NCI-H2029 (cell line): ENCODE data around the gene MAGI1.
"Not testable (repeated sequence)": the region's sequence is repeated elsewhere in the genome, so short reads cannot be mapped to it uniquely, and the experiment has no call there.

Experiments used
- DNase-seq: peaks from one replicate; lab custom pipeline; 2025; lab: John Stamatoyannopoulos, UW

MAGI1 gene

DNA sequence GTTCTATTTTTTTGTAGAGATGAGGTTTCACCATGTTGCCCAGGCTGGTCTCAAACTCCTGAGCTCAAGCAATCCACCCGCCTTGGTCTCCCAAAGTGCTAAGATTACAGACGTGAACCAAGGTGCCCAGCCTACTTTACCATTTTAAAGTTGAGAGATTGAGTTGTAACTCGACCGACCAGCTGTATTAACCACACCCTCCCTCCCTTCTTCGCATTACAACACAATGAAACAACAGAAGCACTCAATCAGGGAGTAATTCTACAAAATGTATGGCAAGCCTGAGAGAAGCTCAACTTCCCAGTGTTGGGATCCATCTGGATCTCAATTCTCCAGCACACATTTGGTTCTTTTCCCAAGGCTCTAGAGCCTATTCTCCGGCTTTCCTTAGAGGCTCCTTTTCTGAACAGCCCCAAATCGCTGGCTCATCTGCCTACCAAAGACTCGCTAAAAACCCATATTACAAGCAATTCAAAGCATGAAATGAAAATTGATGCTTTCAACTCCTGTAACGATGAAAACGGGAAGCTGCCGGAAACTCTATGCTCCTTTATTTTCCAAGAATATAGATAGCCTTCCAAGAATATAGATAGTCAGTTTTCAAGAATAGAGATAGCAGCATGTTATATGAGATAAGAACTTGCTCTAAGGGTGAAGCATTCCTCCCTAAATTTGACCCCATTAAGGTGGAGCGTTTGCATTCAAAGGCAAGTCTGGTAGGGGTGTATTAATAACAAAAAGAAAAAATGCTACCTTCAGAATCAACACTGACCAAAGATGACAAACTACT is 450.9 kb downstream of the MAGI1 start:
- DNase-seq: no peak

DNA sequence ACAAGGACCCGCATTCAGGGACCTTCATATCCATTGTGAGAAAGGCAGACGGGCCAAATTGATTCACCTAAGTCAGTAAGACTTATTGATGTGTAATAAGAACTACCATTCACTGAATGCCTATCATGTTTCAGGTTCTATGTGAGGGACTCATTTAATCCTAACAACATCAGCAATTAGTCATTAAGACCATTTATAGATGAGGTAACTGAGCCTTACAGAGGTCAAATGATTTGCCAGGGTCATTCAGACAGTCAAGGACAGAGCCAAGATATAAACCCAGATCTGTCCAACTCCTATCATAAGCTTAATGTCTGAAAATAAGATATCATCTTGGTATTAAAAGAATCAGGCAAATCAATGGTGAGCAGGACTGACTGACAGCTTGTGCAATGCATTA is 453.8 kb downstream of the MAGI1 start:
- no peak for DNase-seq

DNA sequence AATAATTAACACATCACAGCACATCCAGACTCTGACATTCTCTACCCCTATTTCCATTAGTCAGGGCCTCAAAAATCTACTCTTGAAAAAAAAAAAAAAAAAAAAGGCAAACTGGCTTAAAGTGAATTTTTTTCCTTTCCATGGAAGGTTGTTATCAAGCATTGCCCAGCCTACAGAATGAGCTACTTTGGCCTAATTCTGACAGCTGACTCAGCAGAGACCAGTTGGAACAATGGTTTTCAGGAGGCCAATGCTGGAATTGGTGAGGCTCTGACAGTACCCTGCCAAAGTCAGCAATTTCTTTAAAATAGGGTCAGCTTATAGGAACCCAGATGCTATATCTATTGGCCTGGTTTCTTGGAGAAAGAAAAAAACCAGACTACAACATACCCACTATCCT is 454.7 kb downstream of the MAGI1 start:
- no peak for DNase-seq

DNA sequence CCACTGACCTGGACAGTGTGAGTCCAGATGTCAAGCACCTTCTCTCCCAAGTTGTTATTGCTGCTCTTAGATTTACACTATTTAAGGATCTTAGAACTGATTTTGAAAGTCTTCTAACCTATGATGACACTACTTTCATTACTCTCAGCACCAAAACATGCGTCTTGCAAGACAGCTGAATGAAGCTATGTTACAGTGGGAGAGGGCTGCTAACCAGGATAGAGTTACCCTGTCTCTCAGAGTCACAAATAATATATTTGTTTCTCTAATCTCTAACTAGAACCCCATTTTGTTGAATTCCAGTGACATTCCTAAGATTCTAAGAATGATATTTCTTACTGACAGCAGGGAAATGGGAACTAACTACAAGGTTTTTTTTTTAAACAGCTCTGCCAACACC is 455.5 kb downstream of the MAGI1 start:
- DNase-seq: no peak

- no peak for DNase-seq
Observed at GRCh38 chr3:65582012-65582717, 456.6 kb downstream of the MAGI1 start.

DNA sequence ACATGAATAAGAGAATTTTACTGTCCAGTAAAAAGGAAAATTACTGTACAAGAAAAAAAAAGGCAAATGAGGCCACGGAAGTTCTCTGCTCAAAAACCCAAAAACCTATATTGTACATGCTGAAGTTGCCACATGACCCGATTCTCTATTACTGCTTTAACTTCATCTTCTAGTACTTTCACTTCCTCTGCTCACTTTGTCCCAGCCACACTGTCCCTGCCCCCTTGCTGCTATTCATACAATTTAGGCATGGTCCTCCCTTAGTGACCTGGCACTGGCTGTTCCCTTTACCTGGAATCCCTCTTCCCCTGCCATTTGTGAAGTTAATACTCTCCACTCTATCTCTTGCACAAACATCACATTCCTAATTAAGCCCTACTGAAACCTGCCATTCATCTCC is 457.4 kb downstream of the MAGI1 start:
- DNase-seq: no peak

GRCh38 chr3:65578861-65579260 is 459.9 kb downstream of the MAGI1 start:
- no peak for DNase-seq

DNA sequence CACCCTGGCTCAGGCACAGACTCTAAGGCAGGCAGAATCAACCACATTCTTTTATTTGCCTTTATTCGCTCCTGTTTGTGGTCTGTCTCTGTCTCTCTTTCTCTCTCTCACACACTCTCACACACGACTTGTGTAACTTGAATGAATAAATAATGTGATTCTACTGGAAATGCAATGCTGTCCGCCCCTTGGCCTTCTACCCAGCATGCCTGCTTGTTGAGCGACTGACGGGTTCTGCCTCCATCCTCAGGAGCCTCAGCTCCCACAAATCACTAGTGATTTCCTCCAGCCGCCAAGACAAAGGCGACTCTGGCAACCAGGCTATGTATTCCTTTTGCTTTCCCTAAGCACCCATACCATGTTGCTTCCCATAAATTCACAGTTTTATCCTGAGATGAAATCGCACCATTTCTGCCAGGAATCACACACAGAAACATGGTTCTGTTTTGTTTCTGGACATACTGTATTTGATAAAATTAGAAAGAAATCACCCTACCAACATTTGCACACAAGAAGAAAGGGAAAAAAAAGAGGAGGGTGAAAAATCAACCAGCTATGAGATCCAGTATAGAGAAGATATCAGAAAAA is 460.8 kb downstream of the MAGI1 start:
- DNase-seq: no peak

DNA sequence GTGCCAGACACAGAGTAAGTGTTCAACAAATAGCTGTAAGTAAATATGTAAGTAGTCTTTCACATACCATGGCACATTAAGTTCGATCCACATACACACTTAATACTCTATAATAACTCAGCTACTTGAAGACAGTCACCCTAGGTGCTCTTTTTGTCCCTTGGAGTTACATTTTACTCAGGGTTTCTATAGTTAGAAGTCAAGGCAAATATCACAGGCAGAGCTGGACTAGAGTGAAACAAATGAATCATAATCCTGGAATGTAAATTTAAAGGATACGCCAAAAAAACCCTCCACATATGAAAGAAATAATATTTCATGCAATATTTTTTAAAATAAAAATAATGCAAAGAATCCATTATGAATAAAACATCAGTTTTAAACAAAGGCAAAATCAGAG is 461.8 kb downstream of the MAGI1 start:
- no peak for DNase-seq

GRCh38 chr3:65576228-65576627 is 462.5 kb downstream of the MAGI1 start:
- no peak for DNase-seq

DNA sequence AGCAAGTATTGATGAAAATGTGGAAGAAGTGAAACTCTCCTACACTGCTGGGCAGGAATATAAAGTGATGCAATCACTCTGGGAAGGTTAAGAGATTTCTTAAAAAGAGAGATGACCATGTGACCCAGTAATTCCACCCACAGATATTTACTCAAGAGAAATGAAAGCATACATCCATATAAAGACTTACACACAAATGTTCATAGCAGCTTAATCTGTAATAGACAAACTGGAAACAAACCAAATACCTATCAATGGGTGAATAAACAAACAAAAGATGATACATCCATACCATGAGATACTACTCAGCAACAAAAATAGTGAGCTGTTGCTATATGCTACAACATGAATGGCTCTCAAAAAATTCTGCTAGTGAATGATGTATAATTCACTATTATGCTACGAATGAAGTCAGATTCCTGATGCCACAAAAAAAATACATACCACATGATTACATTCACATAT is 463.3 kb downstream of the MAGI1 start:
- no peak for DNase-seq

- DNase-seq: no peak
Observed at GRCh38 chr3:65573548-65574116, 465.1 kb downstream of the MAGI1 start.

DNA sequence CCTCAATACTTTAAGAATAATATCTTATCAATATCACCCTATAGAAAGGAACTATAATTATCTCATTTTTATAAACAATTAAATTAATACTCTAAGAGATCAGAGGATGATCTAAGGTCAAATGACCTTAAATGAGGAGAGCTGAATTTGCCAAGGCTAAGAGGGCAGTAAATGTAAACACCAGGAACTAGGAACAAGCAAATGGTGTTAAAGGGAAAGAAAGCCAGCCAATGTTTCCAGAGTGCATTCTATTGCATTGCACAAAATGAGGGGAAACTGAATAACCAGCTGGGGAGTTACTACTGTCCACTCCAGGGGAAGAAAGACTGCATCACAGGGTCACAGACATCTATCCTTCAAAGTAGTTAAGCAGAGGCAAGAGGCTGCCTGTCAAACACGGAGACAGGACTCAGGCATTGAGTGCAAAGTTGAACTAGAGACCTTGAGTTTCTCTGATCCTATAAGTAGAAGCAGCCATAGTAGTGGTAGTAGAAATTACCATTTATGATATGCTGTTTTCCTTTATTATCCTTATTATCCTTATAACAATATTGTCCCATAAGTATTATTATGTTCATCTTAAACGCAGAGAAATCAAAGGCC is 466.4 kb downstream of the MAGI1 start:
- no peak for DNase-seq

GRCh38 chr3:65569845-65570405 is 468.8 kb downstream of the MAGI1 start:
- DNase-seq: no peak

DNA sequence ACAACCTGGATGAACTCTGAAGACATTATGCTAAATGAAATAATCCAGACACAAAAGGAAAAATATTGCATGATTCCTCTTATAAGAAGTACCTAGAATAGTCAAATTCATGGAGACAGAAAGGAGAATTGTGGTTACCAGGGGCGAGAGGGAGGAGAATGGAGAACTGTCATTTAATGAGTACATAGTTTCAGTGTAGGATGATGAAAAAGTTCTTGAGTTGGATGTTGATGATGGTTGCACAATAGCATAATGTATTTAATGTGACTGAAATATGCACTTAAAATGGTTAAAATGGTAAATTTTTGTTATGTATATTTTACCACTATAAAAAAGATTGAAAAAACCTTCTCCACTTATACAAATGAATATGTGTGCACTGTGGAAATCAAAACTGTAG is 469.6 kb downstream of the MAGI1 start:
- no peak for DNase-seq

DNA sequence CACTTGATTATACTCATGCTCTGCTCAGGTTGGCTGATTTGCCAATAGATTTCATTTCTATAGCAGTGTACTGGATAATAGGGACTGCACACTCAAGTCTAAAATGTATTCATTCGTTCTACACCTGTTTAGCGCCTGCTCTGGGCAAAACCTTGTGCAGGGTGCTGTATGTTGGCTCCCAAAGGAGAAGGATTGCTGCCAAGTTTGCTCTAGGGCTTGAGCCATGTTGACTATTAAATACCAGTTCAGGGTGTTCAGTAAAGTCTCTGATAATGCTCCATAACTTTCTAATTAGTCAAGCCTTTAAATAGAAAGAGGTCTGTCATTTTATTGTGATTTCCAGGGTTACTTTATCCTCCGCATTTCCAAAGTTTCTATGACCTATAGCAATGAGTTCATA is 470.2 kb downstream of the MAGI1 start:
- DNase-seq: no peak

DNA sequence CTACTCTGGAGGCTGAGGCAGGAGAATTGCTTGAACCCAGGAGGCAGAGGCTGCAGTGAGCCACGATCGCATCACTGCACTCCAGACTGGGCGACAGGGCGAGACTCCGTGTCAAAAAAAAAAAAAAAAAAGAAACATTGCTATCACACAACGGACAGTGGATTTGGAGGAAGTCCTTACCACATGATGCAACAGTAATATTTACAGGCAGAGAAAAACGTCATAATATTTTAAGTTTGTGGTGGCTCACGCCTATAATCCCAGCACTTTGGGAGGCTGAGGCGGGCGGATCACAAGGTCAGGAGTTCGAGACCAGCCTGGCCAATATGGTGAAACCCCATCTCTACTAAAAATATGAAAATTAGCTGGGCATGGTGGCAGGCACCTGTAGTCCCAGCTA is 473.0 kb downstream of the MAGI1 start:
- DNase-seq: not testable (repeated sequence)

- no peak for DNase-seq
Observed at GRCh38 chr3:65564483-65564882, 474.2 kb downstream of the MAGI1 start.

- no peak for DNase-seq
Observed at GRCh38 chr3:65563861-65564260, 474.9 kb downstream of the MAGI1 start.

DNA sequence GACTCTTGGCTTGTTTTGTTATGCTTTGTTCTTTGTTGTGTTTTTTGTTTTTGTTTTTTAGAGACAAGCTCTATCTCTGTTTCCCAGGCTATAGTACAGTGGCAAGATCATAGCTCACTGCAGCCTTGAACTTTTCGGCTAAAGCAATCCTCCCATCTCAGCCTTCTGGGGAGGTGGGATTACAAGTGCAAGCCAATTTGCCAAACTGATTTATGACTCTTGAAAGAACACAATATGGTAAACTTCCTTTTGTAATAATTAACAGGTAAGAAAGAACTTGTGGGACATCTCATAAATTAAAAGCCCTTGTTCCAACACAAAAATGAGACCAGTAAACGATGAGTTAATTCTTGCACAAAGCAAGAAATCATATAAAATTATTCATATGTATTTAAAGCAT is 476.3 kb downstream of the MAGI1 start:
- DNase-seq: no peak

DNA sequence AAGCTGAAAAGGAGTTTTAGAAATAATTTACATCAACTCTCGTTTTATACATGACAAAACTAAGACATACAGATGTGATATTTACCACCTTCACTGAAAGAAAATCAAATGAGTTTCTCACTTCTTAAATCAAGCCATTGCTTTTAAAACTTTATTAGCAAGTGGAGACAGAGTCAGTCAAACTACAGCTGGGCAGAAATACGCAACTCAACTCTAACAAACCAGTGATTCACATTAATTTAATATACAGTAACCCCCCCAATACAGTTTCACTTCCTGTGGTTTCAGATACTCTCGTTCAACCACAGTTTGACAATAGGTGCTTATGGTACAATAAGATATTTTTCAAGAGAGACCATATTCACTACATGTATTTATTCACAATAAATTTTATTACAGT is 477.1 kb downstream of the MAGI1 start:
- DNase-seq: no peak

- no peak for DNase-seq
Observed at GRCh38 chr3:65560901-65561300, 477.8 kb downstream of the MAGI1 start.
